GM18519 (cell line): ENCODE data around the gene FBXL16.
A peak's percentile ranks its signal among the peaks of the same experiment; 100 is the strongest.

Experiments used
- ATAC-seq: cut with Tn5 transposase; IDR thresholded peaks from one replicate; pipeline ENCODE4 v1.9.1; 2021; ENCODE audit warnings: mild to moderate bottlenecking, moderate library complexity; ENCODE audit not compliant: unreplicated experiment, low FRiP score

FBXL16 gene

DNA sequence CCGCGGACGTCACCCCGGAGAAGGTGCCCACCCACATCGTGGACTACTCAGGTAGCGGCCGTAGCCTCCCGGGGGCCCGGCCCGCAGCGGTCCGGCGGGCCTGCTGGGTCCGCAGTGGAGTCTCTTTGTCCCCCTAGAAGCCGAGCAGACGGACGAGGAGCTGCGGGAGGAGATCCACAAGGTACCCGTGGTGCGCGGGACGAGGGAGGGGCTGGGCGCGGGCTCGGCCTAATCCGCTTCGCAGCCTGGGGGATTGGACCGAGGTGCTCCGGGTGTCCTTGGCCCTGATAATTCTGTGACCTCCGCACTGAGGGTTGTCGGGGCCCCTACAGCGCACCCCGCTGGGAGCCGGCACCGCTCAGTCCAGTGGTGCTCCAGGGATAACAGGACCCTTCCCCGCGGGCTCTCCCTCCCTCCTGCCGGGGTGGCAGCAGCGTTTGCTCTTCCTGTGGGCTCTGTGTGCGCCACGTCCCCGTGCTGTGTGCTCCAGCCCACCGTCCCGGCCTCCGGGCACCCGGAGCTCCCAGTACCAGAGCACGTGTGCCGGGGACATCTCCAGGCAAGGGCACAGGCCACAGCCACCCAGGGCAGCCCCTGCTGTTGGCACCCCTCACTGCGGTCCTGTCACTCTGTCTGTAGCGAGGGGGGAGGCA lies 37.0 kb downstream of the FBXL16 start:
- no peak for ATAC-seq

DNA sequence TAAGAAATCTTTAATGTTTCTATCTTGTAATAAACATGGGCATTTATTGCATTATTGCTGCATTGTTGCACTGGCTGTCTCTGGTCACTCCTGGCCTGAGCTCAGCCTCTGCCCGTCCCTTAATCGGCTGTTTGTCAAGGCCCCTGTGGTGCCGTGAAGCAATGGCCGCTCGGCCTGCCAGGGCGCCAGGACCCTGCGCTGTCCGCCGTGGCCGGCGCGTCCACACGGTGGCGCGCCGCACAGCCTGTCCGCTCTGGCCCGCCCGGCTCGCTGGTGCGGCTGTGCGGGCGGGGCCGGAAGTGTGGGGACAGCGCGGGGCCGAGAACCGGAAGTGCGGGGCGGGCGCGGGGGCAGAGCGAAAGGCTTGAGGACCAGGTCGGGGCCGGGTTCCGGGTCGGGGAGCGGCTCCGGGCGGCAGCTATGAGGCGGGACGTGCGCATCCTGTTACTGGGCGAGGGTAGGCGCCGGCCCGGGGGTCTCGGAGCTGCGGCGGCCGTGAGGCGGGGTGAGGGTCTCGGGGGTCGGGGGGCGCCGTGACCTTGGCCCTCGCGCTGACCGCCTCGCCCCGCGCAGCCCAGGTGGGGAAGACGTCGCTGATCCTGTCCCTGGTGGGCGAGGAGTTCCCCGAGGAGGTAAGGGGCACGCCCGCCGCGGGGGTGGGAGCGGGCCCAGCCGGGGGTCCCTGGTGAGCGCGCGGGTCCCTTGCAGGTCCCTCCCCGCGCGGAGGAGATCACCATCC lies 37.7 kb downstream of the FBXL16 start, which contains the start of gene RHOT2:
TSS of gene RHOT2 (plus strand) at position 353 of the 739 bp plus-strand sequence. CDS start at position 421, 68 bp downstream.
- peak; percentile 68 for ATAC-seq

- no peak for ATAC-seq
Measured at GRCh38 chr16:667113-667779, 38.4 kb downstream of the FBXL16 start.

DNA sequence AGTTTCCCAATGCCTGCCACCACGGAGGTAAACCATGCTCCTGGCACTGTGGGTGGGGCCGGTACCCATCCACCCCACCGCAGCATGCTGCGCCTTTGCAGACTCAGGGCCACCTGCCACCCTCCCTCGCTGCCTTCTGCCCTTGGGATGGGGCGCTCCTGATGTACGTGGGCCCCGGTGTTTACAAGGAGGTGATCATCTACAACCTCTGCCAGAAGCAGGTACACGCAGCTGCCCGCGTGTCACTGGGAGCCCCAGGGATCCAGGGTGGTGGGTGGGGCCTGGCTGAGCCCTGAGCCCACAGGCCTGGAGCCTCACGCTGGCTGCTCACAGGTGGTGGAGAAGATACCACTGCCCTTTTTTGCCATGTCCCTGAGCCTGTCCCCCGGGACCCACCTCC lies 39.0 kb downstream of the FBXL16 start:
- no peak for ATAC-seq

GRCh38 chr16:662597-662996 lies 43.0 kb downstream of the FBXL16 start:
- ATAC-seq: no peak

- no peak for ATAC-seq
Measured at GRCh38 chr16:662095-662494, 43.5 kb downstream of the FBXL16 start.

DNA sequence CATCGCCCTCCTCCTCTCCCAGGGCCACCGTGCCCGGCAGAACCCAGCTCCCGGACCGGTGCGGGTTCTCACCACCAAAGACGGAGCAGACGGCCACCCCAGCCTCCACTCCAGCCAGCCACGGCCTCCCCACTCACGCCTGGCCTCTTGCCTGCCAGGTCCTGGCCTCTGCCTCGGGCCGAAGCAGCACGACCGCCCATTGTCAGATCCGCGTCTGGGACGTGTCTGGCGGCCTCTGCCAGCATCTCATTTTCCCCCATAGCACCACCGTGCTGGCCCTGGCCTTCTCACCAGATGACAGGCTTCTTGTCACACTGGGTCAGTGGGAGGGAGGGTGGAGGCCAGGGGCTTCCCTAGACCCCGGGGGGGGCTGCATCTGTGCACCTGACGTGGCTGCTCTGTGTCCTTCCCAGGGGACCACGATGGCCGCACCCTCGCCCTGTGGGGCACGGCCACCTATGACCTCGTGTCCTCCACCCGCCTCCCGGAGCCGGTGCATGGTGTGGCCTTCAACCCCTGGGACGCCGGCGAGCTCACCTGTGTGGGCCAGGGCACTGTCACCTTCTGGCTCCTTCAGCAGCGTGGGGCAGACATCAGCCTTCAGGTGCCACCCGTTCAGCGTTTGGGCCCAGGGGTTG lies 44.3 kb downstream of the FBXL16 start:
- no peak for ATAC-seq

DNA sequence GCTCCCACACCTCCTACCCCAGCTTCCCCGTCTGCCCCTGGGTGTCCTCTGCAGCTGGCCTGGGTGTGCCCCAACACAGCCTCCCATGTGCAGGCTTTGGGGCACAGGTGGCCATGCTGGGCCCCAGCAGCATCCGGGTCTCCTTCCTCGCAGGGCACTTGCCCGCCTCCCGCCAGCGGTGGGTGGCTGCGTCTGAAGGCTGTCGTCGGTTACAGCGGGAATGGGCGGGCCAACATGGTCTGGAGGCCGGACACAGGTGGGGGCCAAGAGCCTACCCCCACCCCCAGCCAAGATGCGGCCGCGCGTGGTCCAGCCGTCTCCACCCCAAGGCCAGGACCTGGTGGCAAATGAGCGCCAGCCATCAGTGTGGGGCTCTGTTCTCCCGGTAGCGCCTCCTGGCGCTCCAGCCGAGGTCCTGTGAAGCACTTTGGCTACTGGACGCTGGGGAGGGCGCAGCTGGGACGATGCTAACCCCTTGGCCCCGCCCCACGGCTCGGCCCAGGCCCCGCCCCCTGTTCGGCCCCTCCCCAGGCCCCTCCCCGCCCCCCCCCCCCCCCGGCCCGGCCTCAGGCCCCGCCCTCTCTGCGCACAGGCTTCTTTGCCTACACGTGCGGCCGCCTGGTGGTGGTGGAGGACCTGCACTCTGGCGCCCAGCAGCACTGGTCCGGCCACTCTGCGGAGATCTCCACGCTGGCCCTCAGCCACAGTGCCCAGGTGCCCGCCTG lies 45.0 kb downstream of the FBXL16 start:
- no peak for ATAC-seq

DNA sequence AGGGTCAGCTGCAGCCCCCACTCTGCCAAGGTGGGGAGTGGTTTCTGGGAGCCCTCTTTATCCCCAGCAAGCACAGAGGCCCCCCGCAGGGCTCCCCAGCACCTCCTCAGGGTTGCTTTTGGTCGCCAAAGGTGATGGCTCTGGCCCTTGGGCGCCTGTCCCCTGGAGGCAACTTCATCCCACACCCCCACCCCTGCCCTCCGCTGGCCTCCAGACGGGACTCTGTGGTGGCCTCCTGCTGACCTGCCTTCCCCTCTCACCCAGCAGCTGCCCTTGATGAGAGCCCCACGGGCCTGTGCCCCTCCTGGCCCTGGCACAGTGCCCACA lies 45.5 kb downstream of the FBXL16 start:
- no peak for ATAC-seq

DNA sequence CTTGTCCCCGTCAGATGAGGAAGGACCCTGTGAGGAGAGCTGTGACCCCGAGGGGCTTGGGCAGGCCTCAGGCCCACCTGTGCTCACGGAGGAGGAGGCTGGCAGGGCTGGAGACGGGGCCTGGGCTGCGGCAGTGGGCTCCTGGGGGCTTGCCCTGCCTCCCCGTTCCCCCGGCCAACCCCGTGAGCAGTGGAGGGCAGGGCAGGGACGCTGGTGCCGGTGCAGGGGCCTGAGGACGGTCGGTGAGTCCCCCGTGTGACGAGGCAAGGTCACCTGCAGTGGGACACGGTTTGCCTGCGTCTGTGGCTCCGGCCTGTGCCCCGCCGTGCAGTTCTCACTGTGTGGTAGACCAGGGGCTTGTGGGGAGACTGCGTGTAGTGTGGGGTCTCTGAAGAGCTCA lies 46.0 kb downstream of the FBXL16 start:
- ATAC-seq: no peak

GRCh38 chr16:658679-659571 lies 46.7 kb downstream of the FBXL16 start:
- ATAC-seq: no peak

DNA sequence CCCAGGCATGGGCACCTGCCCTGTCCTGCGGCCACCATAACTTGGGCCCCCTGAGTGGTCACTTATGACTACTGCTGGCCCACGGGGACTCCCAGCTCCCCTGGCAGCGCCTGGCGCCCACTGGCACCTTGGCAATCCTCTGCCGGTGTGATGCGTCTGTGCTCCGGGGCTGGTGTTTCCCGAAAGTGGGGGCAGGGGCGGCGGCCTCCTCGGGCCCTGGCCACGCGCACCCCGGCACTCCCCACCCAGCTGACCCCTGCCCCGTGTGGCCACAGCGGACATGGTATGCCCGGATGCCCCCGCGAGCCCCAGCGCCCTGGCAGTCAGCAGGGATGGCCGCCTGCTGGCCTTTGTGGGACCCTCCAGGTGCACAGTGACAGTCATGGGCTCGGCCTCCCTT lies 48.1 kb downstream of the FBXL16 start:
- no peak for ATAC-seq

GRCh38 chr16:654034-654433 lies 51.6 kb downstream of the FBXL16 start:
- ATAC-seq: no peak

DNA sequence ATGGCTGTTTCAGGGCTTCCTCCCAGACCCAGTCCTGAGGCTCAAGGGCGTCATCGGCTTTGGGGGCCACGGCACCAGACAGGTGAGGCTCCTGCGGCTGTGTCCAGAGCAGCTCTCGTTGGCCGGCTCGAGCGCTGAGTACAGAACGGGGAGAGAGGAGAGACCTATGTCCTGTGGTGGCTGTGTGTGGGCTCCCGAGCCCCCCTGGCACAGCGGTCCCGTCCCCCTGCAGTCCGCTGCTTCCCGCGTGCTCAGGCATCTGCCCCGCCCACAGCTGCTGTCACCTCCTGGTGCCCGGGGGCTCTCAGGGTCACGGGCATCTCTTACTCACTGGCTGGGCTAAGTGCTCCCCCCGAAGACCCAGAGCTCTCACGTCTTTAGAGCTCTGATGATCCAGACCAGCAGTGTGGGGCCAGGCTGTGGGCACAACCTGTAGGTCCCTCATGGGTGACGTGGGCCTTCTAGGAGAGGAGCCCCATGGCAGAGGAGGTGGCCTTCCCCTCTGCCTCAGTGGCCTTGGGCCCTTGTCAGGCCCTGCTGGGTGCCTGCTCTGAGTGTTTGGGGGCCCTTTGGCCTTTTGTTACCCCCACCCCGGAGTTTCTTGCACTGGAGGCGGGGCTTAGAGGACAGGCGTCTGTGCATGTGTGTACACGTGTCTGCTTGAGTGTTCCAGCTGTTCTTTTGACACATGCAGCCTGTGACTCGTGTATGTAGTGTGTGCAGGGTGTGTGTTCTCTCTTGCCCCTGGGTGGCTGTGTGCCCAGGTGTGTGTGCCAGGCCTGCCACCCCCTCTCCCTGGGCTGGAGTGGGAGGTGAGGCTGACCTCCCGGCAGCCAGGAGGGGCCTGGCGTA lies 52.9 kb downstream of the FBXL16 start:
- ATAC-seq: no peak

DNA sequence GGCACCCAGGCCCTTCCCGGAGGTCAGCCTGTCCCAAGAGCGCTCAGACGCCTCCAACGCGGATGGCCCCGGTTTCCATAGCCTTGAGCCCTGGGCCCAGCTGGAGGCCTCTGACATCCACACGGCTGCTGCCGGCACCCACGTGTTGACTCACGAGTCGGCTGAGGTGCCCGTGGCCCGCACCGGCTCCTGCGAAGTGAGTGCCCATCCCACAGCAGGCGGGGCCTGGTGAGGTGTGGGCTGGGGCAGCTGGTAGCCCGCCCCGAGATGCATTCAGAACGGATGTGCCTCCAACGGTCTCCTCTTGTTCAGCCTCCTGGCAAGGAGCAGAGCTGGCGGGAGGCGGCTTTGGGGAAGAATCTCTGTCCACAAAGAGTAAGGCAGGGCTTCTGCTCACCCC lies 53.8 kb downstream of the FBXL16 start:
- ATAC-seq: no peak

DNA sequence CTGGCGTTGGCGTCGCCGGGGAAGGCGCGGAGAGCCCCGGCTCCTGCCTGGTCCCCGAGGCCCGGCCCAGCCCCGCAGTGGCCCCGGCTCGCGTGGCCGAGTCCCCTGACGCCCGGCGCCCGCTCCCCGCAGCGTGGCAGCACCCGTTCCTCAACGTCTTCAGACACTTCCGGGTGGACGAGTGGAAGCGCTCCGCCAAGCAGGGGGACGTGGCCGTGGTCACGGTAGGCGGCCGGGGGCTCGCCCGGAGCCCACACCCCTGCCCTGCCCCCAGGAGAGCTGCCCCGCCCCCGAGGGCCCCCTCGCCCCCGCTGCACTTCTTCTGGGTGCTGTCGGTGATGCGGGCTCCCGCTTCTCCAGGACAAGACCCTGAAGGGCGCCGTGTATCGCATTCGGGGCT lies 56.0 kb downstream of the FBXL16 start:
- peak; percentile 7 for ATAC-seq

GRCh38 chr16:648781-649589 lies 56.6 kb downstream of the FBXL16 start, which contains the start of gene WDR90:
TSS of gene WDR90 (plus strand) at chr16:649365. CDS start at chr16:649417, 52 bp downstream.
- ATAC-seq: peak; percentile 62
